T-helper 9 cell (primary cell): ENCODE results near the gene MYOCOS.

Experiments used
- DNase-seq: peaks from one replicate; pipeline ENCODE4 v3.0.0-alpha.2; 2020

Gene MYOCOS

GRCh38 chr1:171663854-171664575 is 42.0 kb downstream of the MYOCOS start:
- DNase-seq: no peak

DNA sequence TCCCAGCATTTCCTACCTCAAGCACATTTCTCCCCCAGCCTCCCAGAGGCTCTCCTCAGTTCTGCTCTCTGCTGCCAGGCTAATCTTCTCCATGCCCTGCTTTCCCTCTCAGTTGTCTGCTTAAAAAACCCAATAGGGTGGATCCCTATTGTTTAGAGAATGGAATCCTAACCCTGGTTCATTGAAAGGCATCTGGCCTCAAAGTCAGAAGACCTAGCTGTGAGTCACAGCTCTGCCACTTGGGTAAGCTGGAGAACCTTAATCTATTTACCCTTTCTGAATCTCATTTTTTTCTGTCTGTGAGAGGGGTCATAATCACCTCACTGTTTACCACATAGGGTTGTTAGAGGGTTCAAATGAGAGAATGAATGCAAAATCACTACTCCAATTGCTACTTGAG is 42.9 kb downstream of the MYOCOS start:
- no peak for DNase-seq

GRCh38 chr1:171666114-171666769 is 44.2 kb downstream of the MYOCOS start:
- DNase-seq: no peak

DNA sequence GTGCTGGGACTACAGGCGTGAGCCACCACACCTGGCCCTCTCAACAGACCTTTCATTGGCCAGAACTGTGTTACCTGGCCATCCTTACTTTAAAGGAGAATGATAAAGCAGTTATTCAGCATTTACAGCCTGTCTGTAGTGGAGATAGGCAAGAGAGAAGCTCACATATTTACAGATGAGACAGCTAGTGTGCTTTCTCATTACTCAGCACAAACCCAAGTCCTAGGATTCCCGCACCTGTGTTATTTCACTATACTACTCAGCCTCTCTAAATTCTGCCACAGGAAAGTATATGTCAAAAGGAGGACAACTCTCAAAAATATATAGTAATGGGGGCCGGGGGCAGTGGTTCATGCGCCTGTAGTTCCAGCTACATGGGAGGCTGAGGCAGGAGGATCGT is 46.3 kb downstream of the MYOCOS start:
- DNase-seq: no peak

DNA sequence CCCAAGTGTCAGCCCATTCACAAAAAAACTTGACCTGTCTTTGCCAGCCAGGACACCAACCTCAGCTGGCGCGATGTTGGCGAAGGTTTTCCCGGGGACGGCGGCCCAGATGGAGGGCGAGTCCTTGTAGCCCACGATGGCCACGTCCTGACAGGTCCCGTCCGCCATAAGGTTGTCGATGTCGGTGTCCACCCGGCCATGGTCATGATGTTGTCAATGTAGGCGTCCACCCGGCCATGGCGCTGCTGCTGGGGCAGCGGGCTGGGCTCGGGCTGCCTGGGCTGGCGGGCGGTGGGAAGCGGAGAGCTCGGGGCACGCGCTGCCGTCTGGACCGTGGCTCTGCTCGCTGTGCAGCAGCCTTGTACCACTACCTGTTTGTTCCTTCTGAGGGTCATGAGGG is 48.7 kb downstream of the MYOCOS start:
- DNase-seq: no peak

GRCh38 chr1:171674431-171675405 is 52.7 kb downstream of the MYOCOS start:
- DNase-seq: no peak
